Retinal pigment epithelial cell (primary cell): Measurements from ENCODE around the gene PDE6C.

ENCODE experiments used
- DNase-seq: peaks from one replicate; pipeline ENCODE4 v3.0.0-alpha.2; 2010; ENCODE audit warnings: low read depth
- H3K4me3 ChIP-seq: 2 replicates; pipeline ENCODE4 v1.5.1; 2011; ENCODE audit warnings: mild to moderate bottlenecking, low read length, control low read depth, moderate library complexity
- CTCF ChIP-seq: conservative IDR thresholded peaks from 2 replicates; pipeline ENCODE4 v1.5.1; 2011; ENCODE audit warnings: low read depth, low read length, control low read depth, inconsistent platforms

The PDE6C gene

DNA sequence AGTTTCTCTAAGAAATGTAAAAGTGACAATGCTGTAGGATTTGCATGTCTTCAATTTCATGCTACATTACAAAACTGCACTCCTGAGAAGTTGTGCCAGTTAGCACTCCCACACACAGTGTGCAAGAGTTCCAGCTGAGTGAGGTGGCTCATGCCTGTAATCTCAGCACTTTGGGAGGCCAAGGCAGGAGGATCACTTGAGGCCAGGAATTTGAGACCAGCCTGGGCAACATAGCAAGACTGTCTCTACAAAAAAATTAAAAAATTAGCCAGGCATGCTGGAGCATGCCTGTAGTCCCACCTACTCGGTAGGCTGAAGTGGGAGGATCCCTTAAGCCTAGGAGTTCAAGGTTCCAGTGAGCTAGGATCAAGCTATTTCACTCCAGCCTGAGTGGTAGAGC lies 45.4 kb downstream of the PDE6C start:
- H3K4me3 ChIP-seq: no peak overlapping the region
- TF ChIP-seq CTCF: no peak
- no peak for DNase-seq

GRCh38 chr10:93666030-93666429 lies 53.7 kb downstream of the PDE6C start:
- H3K4me3 ChIP-seq: no peak overlapping the region
- TF ChIP-seq CTCF: no peak
- DNase-seq: no peak

DNA sequence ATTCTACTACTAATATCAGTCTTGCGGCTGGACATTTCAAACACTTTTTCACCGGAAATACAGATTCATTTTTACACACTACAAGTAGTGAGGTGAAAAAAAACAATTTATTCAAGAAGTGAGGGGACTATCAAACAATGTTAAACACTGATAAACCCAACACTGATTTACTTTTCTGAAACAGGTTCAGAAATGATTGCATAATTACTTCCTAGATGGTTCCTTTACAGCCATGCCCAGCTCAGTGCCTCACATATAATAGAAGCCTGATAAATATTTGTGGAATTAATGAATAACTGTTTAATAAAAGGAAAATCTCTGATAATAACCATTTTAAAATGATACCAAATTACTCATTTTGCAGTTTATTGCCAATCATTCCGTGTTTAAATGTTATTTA lies 55.5 kb downstream of the PDE6C start:
- H3K4me3 ChIP-seq: no peak overlapping the region
- DNase-seq: no peak
- no peak for TF ChIP-seq CTCF

- H3K4me3 ChIP-seq: no peak overlapping the region
- DNase-seq: no peak
- no peak for TF ChIP-seq CTCF
Observed at GRCh38 chr10:93670372-93670771, 58.0 kb downstream of the PDE6C start.

DNA sequence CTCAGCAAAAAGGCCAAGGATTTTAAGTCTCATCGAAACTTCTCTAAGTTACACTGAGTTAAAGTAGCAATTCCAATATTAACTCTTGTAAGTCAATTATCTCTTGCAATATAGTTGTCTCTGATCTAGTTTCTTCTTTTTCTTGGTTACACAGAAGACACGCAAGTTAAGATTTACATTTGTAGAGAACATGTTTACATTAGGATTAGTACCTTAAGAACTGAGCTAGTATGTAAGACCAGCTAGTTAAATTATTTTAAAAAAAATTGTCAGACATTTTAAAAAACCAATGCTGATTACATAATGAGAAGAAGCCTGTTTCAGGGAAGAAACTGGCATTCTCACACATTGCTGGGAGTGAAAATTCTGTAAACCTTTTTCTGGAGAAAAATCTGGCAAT lies 58.7 kb downstream of the PDE6C start:
- no peak for TF ChIP-seq CTCF
- no peak overlapping the region for H3K4me3 ChIP-seq
- DNase-seq: no peak

DNA sequence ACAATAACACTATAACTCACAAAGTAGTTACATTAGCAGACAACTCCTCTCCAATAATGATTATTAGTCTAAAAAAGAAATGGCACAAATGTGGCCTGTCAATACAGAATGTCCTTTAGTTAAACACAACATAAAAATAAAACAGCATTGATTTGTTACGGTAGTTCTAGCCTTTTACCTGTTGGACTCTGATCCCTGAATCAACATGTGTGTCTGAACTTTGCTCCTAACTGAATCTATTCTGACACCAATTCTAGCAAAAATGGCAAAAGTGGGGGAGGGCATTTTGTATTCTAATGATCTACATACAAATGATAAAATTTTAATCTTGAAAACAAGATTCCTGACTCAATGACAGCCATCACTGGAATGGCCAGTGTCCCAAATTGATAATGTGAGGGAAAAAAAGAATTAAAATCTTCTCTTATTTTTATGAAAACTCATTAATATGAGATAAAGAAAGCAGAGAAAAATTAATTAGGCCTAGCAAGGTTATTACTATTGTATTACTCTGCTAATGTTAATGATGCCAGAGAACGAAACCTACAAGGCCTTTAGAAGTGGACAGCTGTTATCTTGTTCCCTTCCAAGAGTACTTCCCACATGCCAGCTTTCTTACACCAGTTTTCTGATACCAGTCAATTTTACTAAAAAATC lies 59.8 kb downstream of the PDE6C start:
- TF ChIP-seq CTCF: no peak
- no peak for DNase-seq
- H3K4me3 ChIP-seq: no peak overlapping the region

GRCh38 chr10:93672890-93673289 lies 60.6 kb downstream of the PDE6C start:
- no peak for TF ChIP-seq CTCF
- H3K4me3 ChIP-seq: no peak overlapping the region
- DNase-seq: no peak
